Activated effector memory CD4-positive, alpha-beta T cell treated with Interleukin-2 at 50 U/mL for 16 hours (primary cell): ENCODE results near the gene ZNF569.
A peak's percentile ranks its signal among the peaks of the same experiment; 100 is the strongest.
"Not testable (repeated sequence)": the region's sequence is repeated elsewhere in the genome, so short reads cannot be mapped to it uniquely, and the experiment has no call there.

ENCODE experiments used
- DNase-seq: peaks from one replicate; pipeline ENCODE4 v3.0.0-alpha.2; 2020

The ZNF569 gene

GRCh38 chr19:37391399-37391798 is 75.8 kb downstream of the ZNF569 start:
- not testable (repeated sequence) for DNase-seq

- DNase-seq, result no peak
Observed at GRCh38 chr19:37389234-37389633, 78.0 kb downstream of the ZNF569 start.

GRCh38 chr19:37370880-37371661 is 96.2 kb downstream of the ZNF569 start, which contains the start of gene ZNF527:
Gene ZNF527 (plus strand): TSS chr19:37371099. CDS start chr19:37374199, 3,100 bp downstream.
- DNase-seq, result peak; percentile 95

- not testable (repeated sequence) for DNase-seq
Observed at GRCh38 chr19:37370386-37370879, 96.8 kb downstream of the ZNF569 start.

GRCh38 chr19:37362733-37363132 is 104.5 kb downstream of the ZNF569 start:
- DNase-seq, result no peak

GRCh38 chr19:37361994-37362393 is 105.2 kb downstream of the ZNF569 start:
- no peak for DNase-seq
